Esophagus muscularis mucosa (tissue), 3 donors: Measurements from ENCODE around the gene STKLD1.

ENCODE experiments used
- POLR2A ChIP-seq: fragments of 450-650 bp; IDR thresholded peaks from one replicate; pipeline ENCODE4 v1.6.1; 2017; ENCODE audit warnings: antibody characterized with exemption, moderate library complexity, mild to moderate bottlenecking, low read depth
- POLR2AphosphoS5 ChIP-seq, 2 donors: sonication (generic); formaldehyde crosslinking; IDR thresholded peaks; one replicate each; pipeline ENCODE4 v1.6.1; 2017; ENCODE audit warnings: antibody characterized with exemption in 2 of 2
- TF ChIP-seq, protein P1 (sequence below), 3 experiments: fragments of 200-600 bp in 2 of 3; fragments of 450-650 bp in 1 of 3; sonication (generic) in 2 of 3; IDR thresholded peaks; one replicate each; pipeline ENCODE4 v1.5.1; 2017 to 2019; ENCODE audit warnings: antibody characterized with exemption in 3 of 3, mild to moderate bottlenecking in 2 of 3, moderate library complexity in 1 of 3

DNA sequence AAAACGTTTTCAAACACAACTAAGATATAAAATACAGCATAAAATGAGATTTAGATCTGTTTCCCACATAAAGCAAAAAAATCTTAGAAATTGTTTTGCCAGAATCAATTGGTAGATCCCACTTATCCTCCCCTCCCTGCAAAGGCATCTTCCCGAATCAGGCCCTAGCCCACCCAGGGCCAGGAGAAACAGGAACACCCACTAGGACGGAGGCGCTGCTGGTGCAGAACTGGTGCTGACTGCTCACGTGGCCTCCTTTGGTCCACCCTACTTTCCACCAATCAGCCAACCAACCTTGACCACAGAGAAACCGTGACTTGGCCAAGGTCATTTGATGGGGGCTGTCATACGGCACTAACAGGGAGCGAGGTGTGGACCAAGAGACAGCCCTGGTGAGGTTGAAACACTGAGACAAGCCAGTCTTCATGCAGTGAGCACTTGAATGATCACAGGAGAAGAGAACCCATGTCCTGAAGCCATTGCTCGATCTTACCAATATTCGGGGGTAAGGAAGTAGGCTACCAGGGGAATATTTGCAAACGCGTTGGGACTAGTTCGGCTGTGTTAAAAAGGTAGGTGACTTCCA, 14.6 kb upstream of the STKLD1 start:
- TF ChIP-seq POLR2AphosphoS5 (IDR thresholded peaks at IDR 0.05), result no peak
- TF ChIP-seq, protein P1, sequence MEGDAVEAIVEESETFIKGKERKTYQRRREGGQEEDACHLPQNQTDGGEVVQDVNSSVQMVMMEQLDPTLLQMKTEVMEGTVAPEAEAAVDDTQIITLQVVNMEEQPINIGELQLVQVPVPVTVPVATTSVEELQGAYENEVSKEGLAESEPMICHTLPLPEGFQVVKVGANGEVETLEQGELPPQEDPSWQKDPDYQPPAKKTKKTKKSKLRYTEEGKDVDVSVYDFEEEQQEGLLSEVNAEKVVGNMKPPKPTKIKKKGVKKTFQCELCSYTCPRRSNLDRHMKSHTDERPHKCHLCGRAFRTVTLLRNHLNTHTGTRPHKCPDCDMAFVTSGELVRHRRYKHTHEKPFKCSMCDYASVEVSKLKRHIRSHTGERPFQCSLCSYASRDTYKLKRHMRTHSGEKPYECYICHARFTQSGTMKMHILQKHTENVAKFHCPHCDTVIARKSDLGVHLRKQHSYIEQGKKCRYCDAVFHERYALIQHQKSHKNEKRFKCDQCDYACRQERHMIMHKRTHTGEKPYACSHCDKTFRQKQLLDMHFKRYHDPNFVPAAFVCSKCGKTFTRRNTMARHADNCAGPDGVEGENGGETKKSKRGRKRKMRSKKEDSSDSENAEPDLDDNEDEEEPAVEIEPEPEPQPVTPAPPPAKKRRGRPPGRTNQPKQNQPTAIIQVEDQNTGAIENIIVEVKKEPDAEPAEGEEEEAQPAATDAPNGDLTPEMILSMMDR (IDR thresholded peaks at IDR 0.05), result no peak
- TF ChIP-seq POLR2A, result no peak
